ENCODE measurements around the gene OR2A42.
"Not testable (repeated sequence)": the region's sequence is repeated elsewhere in the genome, so short reads cannot be mapped to it uniquely, and the experiment has no call there.

DNA sequence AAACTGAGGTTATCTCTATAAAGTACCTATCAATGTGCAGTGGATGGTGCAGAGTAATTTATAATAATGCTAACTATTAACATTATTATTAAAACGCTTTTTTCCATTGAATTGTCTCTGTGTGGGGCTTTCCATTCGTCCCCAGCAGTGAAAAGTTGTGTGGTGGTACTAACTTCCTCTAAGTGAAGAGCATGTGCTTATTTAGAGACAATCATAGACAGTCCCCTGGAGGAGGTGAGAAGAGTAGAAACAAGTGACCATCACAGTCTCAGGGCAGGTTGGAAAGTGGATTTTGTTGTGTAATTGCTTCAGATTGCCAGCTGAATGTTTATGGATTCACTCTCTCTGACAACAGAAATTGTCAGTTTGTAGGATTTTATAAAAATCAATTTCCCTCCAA lies 8.4 kb downstream of the OR2A42 start:
- TF ChIP-seq, protein P1, sequence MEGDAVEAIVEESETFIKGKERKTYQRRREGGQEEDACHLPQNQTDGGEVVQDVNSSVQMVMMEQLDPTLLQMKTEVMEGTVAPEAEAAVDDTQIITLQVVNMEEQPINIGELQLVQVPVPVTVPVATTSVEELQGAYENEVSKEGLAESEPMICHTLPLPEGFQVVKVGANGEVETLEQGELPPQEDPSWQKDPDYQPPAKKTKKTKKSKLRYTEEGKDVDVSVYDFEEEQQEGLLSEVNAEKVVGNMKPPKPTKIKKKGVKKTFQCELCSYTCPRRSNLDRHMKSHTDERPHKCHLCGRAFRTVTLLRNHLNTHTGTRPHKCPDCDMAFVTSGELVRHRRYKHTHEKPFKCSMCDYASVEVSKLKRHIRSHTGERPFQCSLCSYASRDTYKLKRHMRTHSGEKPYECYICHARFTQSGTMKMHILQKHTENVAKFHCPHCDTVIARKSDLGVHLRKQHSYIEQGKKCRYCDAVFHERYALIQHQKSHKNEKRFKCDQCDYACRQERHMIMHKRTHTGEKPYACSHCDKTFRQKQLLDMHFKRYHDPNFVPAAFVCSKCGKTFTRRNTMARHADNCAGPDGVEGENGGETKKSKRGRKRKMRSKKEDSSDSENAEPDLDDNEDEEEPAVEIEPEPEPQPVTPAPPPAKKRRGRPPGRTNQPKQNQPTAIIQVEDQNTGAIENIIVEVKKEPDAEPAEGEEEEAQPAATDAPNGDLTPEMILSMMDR (IDR thresholded peaks at IDR 0.05) = not testable (repeated sequence)
- not testable (repeated sequence) for TF ChIP-seq FOXM1 (IDR thresholded peaks at IDR 0.05; ENCODE audit: low read depth); EP300 (IDR thresholded peaks at IDR 0.05; ENCODE audit: borderline replicate concordance in 1 of 2, low read depth in 1 of 2, low read length in 1 of 2); EZH2phosphoT487 (IDR thresholded peaks at IDR 0.05; ENCODE audit: borderline replicate concordance, low read depth); RCOR1 (IDR thresholded peaks at IDR 0.05; ENCODE audit: low read length); POLR2AphosphoS5 (IDR thresholded peaks at IDR 0.05; ENCODE audit: low read depth, low read length); SIN3A (IDR thresholded peaks at IDR 0.05; ENCODE audit: borderline replicate concordance, low read depth, low read length); TAF1 (IDR thresholded peaks at IDR 0.05; ENCODE audit: borderline replicate concordance, low read depth, low read length); GABPA (IDR thresholded peaks at IDR 0.05; ENCODE audit: low read depth); RFX5 (IDR thresholded peaks at IDR 0.05; ENCODE audit: low read length); YY1 (IDR thresholded peaks at IDR 0.05; ENCODE audit: low read depth); RXRA (IDR thresholded peaks at IDR 0.05; ENCODE audit: borderline replicate concordance, low read depth)
- TF ChIP-seq, protein P2, sequence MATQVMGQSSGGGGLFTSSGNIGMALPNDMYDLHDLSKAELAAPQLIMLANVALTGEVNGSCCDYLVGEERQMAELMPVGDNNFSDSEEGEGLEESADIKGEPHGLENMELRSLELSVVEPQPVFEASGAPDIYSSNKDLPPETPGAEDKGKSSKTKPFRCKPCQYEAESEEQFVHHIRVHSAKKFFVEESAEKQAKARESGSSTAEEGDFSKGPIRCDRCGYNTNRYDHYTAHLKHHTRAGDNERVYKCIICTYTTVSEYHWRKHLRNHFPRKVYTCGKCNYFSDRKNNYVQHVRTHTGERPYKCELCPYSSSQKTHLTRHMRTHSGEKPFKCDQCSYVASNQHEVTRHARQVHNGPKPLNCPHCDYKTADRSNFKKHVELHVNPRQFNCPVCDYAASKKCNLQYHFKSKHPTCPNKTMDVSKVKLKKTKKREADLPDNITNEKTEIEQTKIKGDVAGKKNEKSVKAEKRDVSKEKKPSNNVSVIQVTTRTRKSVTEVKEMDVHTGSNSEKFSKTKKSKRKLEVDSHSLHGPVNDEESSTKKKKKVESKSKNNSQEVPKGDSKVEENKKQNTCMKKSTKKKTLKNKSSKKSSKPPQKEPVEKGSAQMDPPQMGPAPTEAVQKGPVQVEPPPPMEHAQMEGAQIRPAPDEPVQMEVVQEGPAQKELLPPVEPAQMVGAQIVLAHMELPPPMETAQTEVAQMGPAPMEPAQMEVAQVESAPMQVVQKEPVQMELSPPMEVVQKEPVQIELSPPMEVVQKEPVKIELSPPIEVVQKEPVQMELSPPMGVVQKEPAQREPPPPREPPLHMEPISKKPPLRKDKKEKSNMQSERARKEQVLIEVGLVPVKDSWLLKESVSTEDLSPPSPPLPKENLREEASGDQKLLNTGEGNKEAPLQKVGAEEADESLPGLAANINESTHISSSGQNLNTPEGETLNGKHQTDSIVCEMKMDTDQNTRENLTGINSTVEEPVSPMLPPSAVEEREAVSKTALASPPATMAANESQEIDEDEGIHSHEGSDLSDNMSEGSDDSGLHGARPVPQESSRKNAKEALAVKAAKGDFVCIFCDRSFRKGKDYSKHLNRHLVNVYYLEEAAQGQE (IDR thresholded peaks at IDR 0.05; ENCODE audit: low read depth, low read length) = not testable (repeated sequence)

All from SK-N-SH (cell line).